ENCODE measurements around the gene SIPA1L3. TPM values are rescaled to one million over a fixed set of nuclear protein-coding genes. Genes with fewer than 3 reads are reported as not detected.
"Not testable (repeated sequence)": the region's sequence is repeated elsewhere in the genome, so short reads cannot be mapped to it uniquely, and the experiment has no call there.

Gene SIPA1L3
- total RNA-seq = 15.0 TPM

GRCh38 chr19:37906869-37907734 is at the start of gene SIPA1L3:
SIPA1L3 (plus strand) TSS chr19:37907208; CDS start chr19:38081566, 174,358 bp downstream.
- peak; percentile 96 for ATAC-seq

DNA sequence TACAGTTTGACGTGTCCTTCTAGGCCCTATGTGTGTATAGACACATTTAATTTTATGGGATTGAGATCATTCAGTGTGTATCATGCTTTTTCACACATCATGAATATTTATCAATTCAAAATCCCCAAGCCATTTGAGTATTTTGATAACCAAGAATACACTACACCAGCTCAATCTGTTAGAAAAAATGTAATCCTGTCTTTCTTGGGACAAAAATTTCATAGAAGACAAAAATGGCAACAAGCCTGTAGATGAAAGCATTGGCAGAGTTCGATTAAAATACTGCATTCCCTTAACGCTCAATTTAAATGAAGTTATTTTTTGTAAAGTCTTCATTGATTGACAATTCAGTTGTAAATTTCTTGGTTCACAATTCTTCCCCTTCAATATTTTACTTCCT is 42.5 kb upstream of the SIPA1L3 start:
- ATAC-seq = no peak

- ATAC-seq = not testable (repeated sequence)
Measured at GRCh38 chr19:37865930-37866329, 41.1 kb upstream of the SIPA1L3 start.

GRCh38 chr19:37867831-37868230 is 39.2 kb upstream of the SIPA1L3 start:
- ATAC-seq = peak; percentile 77

- ATAC-seq = no peak
Measured at GRCh38 chr19:37869766-37870340, 37.2 kb upstream of the SIPA1L3 start.

DNA sequence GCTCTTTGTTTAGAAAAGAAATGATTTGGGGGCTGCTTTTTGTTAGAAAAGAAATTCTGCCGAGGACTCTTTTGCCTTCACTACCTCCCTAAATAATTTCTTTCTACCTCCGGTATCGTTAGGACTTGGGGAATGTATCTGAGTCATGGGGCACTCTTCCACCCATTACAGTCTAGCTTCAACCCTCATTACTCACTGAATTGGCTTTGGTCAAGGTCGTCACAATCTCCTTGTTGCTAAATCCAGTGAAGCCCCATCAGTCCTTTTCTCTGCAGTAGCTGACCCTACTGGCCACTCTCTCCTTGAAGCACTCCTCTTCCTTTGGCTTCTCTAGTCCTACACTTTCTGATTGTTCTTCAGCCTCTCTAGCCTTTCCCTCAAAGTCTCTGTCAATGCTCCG is 34.6 kb upstream of the SIPA1L3 start:
- ATAC-seq = no peak

- no peak for ATAC-seq
Measured at GRCh38 chr19:37874784-37875183, 32.2 kb upstream of the SIPA1L3 start.

DNA sequence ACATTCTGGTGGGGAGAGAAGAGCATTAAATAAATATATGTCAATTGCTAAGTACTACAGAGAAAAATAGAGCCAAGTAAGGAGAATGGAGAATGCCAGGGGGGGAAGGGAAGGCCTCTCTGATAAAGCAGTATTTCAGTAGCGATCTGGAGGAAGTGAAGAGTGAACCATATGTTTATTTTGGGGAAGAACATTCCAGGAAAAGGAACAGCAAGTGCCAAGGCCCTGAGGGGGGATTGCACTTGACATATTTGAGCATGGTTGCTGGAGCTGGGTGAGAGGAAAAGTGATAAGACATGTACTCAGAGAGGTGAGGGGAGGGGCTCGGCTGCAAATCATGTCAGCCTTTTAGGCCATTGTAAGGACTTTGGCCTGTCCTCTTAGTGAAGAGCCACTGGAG is 31.0 kb upstream of the SIPA1L3 start:
- no peak for ATAC-seq

- no peak for ATAC-seq
Measured at GRCh38 chr19:37877147-37877546, 29.9 kb upstream of the SIPA1L3 start.

DNA sequence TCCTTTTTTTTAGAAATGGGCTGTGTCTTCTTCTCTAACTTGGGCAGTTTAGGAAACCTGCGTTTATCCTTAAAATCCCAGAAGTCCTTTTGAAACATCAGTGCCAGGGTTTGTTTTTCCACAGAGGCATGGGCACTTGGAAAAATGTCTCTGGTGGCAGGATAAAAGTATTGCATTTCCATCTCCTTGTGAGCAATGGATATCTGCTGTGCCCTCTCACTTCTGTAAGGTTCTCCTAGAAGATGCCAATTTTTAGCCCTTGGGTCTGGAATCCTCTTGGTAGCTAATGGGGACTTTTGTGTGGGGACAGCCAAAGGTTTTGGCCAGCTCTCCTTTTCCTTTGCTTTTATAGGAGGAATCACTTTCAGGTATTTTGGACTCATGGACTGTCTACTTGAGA is 21.6 kb upstream of the SIPA1L3 start:
- ATAC-seq = no peak

- no peak for ATAC-seq
Measured at GRCh38 chr19:37886571-37886970, 20.4 kb upstream of the SIPA1L3 start.

GRCh38 chr19:37893845-37894575 is 13.0 kb upstream of the SIPA1L3 start:
- ATAC-seq = no peak

DNA sequence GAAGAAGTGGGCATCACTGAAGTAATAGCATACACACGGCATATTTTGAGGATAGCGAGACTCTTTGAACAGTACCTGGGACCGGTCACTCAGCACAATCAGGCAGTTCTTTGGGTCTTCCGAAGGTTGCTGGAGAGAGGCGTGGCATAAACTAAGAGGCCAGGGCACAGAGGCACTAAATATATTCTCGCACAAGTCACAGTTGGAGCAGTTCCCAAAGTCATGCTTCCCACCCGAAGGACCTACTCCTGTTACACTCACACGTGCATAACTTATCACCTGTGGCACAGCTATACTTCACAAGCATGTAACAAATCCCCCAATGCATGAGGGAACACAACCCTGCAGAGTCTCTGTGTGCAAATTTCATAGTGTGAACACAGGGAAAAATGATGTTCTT is 10.8 kb upstream of the SIPA1L3 start:
- no peak for ATAC-seq

DNA sequence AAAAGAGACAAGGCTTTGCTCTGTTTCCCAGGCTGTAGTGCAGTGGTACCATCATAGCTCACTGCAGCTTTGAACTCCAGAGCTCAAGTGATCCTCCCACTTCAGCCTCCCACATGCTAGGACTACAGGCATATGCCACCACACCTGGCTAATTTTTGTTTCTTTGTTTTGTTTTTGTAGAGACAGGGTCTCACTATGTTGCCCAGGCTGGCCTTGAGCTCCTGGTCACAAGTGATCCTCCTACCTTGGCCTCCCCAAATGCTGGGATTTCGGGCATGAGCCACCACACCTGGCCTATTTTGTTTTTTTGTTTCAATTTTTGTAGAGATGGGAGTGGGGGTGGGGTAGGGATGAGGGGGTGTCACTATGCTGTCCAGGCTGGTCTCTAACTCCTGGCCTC is 7.6 kb upstream of the SIPA1L3 start:
- ATAC-seq = no peak

GRCh38 chr19:37899966-37900365 is 7.0 kb upstream of the SIPA1L3 start:
- no peak for ATAC-seq

DNA sequence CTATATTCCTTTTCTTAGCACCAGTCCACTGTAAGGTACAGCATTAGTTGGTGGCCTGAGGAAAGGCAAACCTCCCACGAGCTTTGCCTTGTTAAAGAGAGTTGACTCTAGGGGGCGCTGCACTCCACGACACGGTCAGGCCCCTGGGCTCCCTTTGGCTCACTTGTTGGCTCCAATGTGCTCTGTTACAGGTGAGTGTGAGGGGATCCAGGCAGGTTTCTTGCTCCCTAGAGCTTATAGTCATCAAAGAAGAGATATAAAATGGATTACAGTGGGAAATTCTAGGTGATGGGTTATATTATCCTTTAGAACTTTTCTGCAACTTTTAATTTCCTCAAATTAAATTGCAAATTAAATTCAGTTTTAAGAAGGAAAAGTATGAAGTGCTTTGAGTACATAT is 4.3 kb upstream of the SIPA1L3 start:
- peak; percentile 61 for ATAC-seq

DNA sequence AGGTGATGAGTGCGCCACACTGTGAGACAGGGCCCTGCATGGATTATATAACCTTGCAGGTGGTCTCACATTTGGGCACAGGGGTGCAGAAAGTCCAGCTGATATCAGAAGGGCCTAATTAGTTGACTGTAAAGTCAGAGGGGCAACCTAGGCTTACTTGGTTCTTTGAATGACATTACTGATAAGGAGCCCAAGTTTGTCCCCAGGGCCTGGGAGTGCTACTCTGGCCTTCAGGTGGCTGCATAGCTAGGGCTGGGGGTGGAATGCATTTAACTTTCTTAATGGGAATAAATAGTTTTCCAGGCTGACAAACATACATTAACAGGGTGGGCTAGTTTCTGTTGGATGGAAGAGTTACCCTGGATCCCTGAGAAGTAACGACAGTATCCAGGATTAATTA is 3.9 kb upstream of the SIPA1L3 start:
- ATAC-seq = no peak

DNA sequence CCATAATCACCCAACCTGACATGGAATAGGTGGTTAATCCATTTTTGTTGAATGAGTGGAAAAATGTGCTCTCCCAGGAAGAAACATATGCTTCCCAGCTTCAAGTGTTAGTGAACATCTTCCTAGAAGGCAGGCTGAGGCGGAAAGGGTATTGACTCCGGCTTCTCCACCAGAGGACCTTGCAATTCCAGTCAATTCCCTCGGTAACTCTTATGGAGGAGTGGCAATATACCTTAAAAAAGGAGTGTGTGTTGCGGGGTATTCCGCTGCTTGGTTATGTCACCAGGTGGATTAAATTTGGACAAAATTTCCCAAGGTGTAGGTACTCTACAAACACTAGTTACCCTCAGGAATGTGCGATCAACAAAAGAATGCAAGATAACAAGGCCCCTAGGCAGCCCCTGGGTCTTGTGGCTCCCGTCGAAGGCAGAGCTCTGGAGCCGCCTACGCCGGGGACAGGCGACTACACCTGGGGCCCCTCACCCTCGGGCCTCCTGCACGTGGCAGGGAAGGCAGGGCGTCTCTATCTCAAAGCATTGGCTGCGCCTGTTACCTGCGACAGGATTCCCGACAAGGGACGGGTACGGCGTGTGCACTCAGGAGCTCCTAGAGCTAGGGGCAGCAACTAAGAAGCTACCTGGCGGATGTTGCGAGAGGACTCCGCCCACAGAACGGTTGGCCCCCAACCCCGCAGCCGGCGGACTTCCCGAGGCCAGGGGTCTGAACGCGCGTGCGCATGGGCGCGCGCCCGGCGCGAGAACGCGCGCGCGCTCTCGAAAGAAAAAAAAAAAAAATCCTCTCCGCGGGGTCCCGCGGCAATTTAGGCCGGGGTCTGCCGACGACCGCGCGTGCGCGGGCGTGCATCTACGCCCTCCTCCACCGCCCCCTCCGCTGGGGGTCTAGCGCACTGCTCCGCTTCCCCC is 801 bp upstream of the SIPA1L3 start, which contains the start of gene WDR87:
Gene WDR87, minus strand, starts transcription at position 649 of the 923 bp plus-strand sequence. CDS start 8,355 bp downstream, outside the sequence.
- peak; percentile 38 for ATAC-seq

DNA sequence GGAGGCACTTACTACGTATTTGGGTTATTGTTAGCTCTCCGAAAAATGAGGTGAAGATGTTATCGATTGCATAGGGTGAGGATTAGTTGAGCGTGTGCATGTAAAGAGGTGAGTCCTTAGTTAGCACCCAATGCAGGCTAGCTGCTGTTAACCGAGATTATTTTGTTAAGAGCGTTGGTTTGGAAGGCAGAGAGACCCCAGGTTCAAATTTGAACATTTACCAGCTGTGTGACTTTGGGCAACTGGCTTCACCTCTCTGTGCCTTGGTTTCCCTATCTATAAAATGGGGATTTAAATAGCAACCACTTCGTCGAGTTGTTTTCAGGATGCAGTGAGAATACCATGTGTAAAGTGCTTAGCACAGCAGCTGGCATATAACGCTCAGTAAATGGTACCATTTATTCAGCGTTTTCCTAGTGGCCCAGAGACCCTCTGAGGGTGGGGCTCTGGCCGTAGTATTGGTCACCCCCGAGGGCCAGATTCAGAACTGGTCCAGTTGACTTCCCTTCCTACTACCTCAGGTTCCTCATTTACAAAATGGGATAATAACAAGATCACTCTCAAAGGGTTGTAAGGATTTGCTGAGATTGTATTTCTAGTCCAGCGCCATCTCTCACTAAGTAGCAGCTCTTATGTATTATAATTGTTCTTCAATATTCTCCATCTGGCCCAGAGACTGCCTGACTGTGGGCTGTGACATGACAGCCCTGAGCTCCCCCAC is 887 bp downstream of the SIPA1L3 start:
- ATAC-seq = no peak

DNA sequence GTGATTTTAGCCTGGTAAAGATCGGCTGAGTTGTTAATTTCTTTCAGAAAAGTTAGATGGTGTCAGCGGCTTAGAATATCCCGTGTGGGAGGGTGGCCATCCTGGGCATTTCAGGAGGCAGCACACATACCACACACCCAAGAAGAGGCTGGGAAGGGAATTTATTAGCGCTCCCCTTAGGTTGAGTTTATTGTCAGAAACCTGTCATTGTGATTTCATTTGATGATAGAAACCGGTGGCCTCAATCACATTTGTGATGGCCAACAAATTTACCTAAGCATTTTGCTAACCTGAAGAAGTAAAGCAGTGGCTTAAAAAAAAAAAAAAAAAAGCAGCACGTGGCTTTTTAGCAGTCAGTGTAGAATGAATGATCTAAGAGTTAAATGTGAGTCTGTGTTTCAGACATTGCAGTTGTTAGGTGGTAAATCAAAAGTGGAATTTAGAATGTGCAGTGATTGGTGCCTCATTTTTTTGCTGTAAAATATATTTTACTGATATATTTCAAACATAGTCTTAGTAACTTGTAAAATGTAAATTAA is 2.7 kb downstream of the SIPA1L3 start:
- no peak for ATAC-seq

DNA sequence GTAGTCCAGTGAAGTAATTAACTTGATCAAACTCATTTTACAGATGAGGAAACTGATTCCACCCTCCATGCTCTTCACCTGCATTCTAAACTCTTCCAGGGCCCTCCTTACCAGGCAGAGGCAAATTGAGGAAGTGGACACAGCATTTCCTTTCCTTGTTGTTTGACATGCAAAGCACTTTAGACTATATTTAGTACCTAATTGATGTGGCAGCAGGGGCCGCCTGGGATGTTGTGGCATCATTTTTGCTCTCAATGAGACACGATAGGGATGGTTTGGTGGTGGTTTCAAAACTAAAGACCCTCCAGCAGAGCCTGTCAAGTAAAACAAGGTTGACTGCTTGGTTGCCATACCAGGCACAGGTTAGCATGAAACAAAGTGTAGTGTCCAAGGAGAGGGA is 7.9 kb downstream of the SIPA1L3 start:
- peak; percentile 23 for ATAC-seq

Measured in esophagus mucosa (tissue), 1 donor.